ENCODE data around the gene CNTLN. TPM values are rescaled to one million over a fixed set of nuclear protein-coding genes. Genes with fewer than 3 reads are reported as not detected.

Gene CNTLN
- total and polyA plus RNA-seq, 2 experiments from 2014 or later, result 17.7 to 21.8 TPM

DNA sequence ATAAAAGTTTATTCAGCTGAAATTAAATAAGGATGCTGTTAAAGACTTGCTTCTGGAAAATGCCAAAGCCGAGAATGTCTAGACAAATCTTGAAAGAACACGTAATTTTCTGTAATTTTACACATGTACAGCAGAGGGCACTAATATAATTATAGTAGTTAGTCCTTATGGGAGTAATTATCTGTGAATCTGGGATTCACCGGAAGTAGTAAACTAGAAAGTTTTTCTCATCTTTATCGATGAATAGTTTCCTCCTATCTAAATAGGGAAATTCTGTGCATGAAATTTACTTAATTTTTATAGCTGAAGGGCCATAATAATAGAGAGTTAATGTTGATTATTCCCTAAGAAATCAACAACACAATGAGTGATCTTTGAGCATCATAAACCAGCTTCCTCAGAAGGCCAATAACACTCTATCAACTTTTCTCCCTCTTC lies 18.4 kb upstream of the CNTLN start:
- Histone ChIP-seq H3K36me3 (ENCODE audit: insufficient read depth) (no peaks in the 10 kb centered on the region), H3K4me1 (ENCODE audit: insufficient read depth) (no peaks in the 10 kb centered on the region), H3K27me3 (ENCODE audit: insufficient read depth) (no peaks in the 10 kb centered on the region), H3K4me3 (no peak overlapping the region), H3K9me2 (ENCODE audit: insufficient read depth) (no peaks in the 10 kb centered on the region), H2AFZ (no peak overlapping the region), H3K79me2 (replicated peaks; ENCODE audit: insufficient read depth) (no peaks in the 10 kb centered on the region), H3K27ac (ENCODE audit: low read depth) (no peak overlapping the region), H3K4me2 (no peak overlapping the region), H4K20me1 (replicated peaks; ENCODE audit: insufficient read depth) (no peaks in the 10 kb centered on the region), H3F3A (replicated peaks; ENCODE audit: low read depth) (no peaks in the 10 kb centered on the region)
- TF ChIP-seq, protein P1, sequence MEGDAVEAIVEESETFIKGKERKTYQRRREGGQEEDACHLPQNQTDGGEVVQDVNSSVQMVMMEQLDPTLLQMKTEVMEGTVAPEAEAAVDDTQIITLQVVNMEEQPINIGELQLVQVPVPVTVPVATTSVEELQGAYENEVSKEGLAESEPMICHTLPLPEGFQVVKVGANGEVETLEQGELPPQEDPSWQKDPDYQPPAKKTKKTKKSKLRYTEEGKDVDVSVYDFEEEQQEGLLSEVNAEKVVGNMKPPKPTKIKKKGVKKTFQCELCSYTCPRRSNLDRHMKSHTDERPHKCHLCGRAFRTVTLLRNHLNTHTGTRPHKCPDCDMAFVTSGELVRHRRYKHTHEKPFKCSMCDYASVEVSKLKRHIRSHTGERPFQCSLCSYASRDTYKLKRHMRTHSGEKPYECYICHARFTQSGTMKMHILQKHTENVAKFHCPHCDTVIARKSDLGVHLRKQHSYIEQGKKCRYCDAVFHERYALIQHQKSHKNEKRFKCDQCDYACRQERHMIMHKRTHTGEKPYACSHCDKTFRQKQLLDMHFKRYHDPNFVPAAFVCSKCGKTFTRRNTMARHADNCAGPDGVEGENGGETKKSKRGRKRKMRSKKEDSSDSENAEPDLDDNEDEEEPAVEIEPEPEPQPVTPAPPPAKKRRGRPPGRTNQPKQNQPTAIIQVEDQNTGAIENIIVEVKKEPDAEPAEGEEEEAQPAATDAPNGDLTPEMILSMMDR (conservative IDR thresholded peaks at IDR 0.05; ENCODE audit: low read depth in 2 of 2), result peak; percentile 37 to 54
- TF ChIP-seq JUNB (IDR thresholded peaks at IDR 0.05; ENCODE audit: unreplicated experiment), result no peak
- Mint-ChIP-seq H3K9me3 (no peaks in the 10 kb centered on the region), H3K27me3 (ENCODE audit: insufficient read depth, low read depth, poor library complexity) (peaks cover under 1% of the 10 kb centered on the region), H3K36me3 (ENCODE audit: low read depth) (no peaks in the 10 kb centered on the region; the same call in 2 of the 3 replicates), H3K4me1 (peaks cover 8% of the 10 kb centered on the region), H3K27ac (no peak overlapping the region), H3K4me3 (no peak overlapping the region)
- ATAC-seq, result no peak
- peak; percentile 60 for DNase-seq (ENCODE audit: low spot score)

DNA sequence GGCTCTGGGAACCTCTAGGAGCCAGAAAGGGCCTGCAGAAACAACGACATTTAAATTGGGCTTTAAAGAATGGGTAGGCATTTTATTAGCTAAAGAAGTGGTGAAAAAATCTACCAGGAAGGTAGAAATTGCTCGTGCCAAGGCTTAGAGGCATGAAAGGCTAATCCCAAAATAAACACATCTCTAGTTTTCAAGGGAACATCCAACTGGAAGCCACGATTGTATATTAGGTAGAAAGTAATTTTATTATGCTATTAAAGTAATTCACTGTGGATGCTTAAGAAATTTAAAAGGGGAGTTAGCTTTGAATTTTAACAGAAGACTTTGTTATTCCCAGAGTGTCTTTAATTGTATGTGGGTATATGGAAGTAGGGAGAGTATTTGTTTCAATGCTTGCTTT lies 17.5 kb upstream of the CNTLN start:
- Histone ChIP-seq H3K79me2 (replicated peaks; ENCODE audit: insufficient read depth) (no peaks in the 10 kb centered on the region), H3K9me2 (ENCODE audit: insufficient read depth) (no peaks in the 10 kb centered on the region), H3K4me2 (no peak overlapping the region), H3K27me3 (ENCODE audit: insufficient read depth) (no peaks in the 10 kb centered on the region), H3K4me1 (ENCODE audit: insufficient read depth) (peaks cover 4% of the 10 kb centered on the region; the same call in 1 of the 2 replicates), H3F3A (replicated peaks; ENCODE audit: low read depth) (no peaks in the 10 kb centered on the region), H3K4me3 (no peak overlapping the region), H3K36me3 (ENCODE audit: insufficient read depth) (no peaks in the 10 kb centered on the region), H4K20me1 (replicated peaks; ENCODE audit: insufficient read depth) (no peaks in the 10 kb centered on the region), H2AFZ (no peak overlapping the region), H3K27ac (ENCODE audit: low read depth) (no peak overlapping the region)
- no peaks in the 10 kb centered on the region for H3K9me3 Mint-ChIP-seq
- H3K27me3 Mint-ChIP-seq (ENCODE audit: insufficient read depth, low read depth, poor library complexity), result no peaks in the 10 kb centered on the region
- DNase-seq (ENCODE audit: low spot score) (no peak), ATAC-seq (no peak)
- H3K4me1 Mint-ChIP-seq, result peaks cover 11% of the 10 kb centered on the region
- no peak overlapping the region for H3K27ac Mint-ChIP-seq
- H3K36me3 Mint-ChIP-seq (ENCODE audit: low read depth), result no peaks in the 10 kb centered on the region
- no peak overlapping the region for H3K4me3 Mint-ChIP-seq
- TF ChIP-seq, protein P1 (conservative IDR thresholded peaks at IDR 0.05; ENCODE audit: low read depth in 2 of 2), result no peak
- no peak for TF ChIP-seq JUNB (IDR thresholded peaks at IDR 0.05; ENCODE audit: unreplicated experiment)
- no peak for TF ChIP-seq EZH2phosphoT487 (IDR thresholded peaks at IDR 0.05; ENCODE audit: unreplicated experiment)
- no peak for TF ChIP-seq ZNF114 (CRISPR knock-in tag; IDR thresholded peaks at IDR 0.05)
- TF ChIP-seq, protein P2, sequence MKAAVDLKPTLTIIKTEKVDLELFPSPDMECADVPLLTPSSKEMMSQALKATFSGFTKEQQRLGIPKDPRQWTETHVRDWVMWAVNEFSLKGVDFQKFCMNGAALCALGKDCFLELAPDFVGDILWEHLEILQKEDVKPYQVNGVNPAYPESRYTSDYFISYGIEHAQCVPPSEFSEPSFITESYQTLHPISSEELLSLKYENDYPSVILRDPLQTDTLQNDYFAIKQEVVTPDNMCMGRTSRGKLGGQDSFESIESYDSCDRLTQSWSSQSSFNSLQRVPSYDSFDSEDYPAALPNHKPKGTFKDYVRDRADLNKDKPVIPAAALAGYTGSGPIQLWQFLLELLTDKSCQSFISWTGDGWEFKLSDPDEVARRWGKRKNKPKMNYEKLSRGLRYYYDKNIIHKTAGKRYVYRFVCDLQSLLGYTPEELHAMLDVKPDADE (IDR thresholded peaks at IDR 0.05), result no peak
- no peak for TF ChIP-seq CREB1 (CRISPR knock-in tag; IDR thresholded peaks at IDR 0.05; ENCODE audit: low read depth)
- TF ChIP-seq STAT1 (IDR thresholded peaks at IDR 0.05; ENCODE audit: unreplicated experiment), result no peak
- TF ChIP-seq, protein P3, sequence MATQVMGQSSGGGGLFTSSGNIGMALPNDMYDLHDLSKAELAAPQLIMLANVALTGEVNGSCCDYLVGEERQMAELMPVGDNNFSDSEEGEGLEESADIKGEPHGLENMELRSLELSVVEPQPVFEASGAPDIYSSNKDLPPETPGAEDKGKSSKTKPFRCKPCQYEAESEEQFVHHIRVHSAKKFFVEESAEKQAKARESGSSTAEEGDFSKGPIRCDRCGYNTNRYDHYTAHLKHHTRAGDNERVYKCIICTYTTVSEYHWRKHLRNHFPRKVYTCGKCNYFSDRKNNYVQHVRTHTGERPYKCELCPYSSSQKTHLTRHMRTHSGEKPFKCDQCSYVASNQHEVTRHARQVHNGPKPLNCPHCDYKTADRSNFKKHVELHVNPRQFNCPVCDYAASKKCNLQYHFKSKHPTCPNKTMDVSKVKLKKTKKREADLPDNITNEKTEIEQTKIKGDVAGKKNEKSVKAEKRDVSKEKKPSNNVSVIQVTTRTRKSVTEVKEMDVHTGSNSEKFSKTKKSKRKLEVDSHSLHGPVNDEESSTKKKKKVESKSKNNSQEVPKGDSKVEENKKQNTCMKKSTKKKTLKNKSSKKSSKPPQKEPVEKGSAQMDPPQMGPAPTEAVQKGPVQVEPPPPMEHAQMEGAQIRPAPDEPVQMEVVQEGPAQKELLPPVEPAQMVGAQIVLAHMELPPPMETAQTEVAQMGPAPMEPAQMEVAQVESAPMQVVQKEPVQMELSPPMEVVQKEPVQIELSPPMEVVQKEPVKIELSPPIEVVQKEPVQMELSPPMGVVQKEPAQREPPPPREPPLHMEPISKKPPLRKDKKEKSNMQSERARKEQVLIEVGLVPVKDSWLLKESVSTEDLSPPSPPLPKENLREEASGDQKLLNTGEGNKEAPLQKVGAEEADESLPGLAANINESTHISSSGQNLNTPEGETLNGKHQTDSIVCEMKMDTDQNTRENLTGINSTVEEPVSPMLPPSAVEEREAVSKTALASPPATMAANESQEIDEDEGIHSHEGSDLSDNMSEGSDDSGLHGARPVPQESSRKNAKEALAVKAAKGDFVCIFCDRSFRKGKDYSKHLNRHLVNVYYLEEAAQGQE (IDR thresholded peaks at IDR 0.05; ENCODE audit: unreplicated experiment), result no peak
